Thyroid gland (tissue), 4 donors: ENCODE results near the gene BLNK.

Source experiments
- POLR2A ChIP-seq, 2 donors: fragments of 450-650 bp; IDR thresholded peaks; one replicate each; pipeline ENCODE4 v1.6.1; 2017; ENCODE audit warnings: antibody characterized with exemption in 2 of 2, mild to moderate bottlenecking in 2 of 2, moderate library complexity in 1 of 2
- TF ChIP-seq, protein P1 (sequence below), 6 experiments: fragments of 200-600 bp in 3 of 6; fragments of 450-650 bp in 3 of 6; sonication (generic) in 3 of 6; IDR thresholded peaks; one replicate each; pipeline ENCODE4 v1.5.1; 2016 to 2019; ENCODE audit warnings: antibody characterized with exemption in 6 of 6, mild to moderate bottlenecking in 2 of 6, inconsistent platforms in 1 of 6, moderate library complexity in 1 of 6

DNA sequence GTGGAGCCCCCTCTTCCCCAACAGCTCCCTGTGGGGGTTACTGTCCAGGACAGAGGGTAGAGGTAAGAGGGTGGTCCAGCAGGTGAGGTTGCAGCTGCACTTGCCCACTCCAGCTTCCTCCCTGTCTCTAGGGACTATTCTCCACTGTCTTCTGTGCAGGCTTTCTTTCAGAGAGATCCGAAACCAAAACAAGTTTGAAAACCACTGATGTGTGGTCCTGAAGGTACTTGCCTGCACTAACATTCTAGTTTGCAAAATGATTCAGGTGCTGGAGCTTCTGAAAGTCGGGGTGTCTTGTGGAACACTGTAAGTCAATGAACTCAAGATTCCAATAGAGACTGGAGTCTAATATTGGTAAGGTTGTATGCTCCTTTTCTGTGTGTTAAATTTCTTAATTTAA, 63.1 kb downstream of the BLNK start:
- TF ChIP-seq, protein P1, sequence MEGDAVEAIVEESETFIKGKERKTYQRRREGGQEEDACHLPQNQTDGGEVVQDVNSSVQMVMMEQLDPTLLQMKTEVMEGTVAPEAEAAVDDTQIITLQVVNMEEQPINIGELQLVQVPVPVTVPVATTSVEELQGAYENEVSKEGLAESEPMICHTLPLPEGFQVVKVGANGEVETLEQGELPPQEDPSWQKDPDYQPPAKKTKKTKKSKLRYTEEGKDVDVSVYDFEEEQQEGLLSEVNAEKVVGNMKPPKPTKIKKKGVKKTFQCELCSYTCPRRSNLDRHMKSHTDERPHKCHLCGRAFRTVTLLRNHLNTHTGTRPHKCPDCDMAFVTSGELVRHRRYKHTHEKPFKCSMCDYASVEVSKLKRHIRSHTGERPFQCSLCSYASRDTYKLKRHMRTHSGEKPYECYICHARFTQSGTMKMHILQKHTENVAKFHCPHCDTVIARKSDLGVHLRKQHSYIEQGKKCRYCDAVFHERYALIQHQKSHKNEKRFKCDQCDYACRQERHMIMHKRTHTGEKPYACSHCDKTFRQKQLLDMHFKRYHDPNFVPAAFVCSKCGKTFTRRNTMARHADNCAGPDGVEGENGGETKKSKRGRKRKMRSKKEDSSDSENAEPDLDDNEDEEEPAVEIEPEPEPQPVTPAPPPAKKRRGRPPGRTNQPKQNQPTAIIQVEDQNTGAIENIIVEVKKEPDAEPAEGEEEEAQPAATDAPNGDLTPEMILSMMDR (IDR thresholded peaks at IDR 0.05), result no peak
- TF ChIP-seq POLR2A (IDR thresholded peaks at IDR 0.05), result no peak
